Loucy (cell line): ENCODE data around the gene MRPS14.

Experiments used
- H2AFZ ChIP-seq: fragments of 200-600 bp; sonication (generic); 2 replicates; pipeline ENCODE4 v1.6.0; 2016; ENCODE audit warnings: antibody characterized with exemption, mild to moderate bottlenecking, low read length, moderate library complexity
- H3F3A ChIP-seq: fragments of 200-600 bp; 2 replicates; pipeline ENCODE4 v1.6.0; 2016; ENCODE audit warnings: antibody characterized with exemption, low read depth, mild to moderate bottlenecking
- H3K27me3 ChIP-seq: fragments of 200-600 bp; sonication (generic); 2 replicates; pipeline ENCODE4 v1.6.1; 2014; ENCODE audit warnings: low read length, mild to moderate bottlenecking; ENCODE audit not compliant: insufficient read depth, poor library complexity, severe bottlenecking
- H3K36me3 ChIP-seq: fragments of 200-600 bp; sonication (generic); 2 replicates; pipeline ENCODE4 v1.6.1; 2016; ENCODE audit warnings: low read length; ENCODE audit not compliant: insufficient read depth
- H3K4me1 ChIP-seq: fragments of 200-600 bp; sonication (generic); 2 replicates; pipeline ENCODE4 v1.5.1; 2014; ENCODE audit warnings: low read length, mild to moderate bottlenecking; ENCODE audit not compliant: insufficient read depth, poor library complexity, severe bottlenecking
- H3K4me2 ChIP-seq: fragments of 200-600 bp; sonication (generic); 2 replicates; pipeline ENCODE4 v1.6.0; 2014; ENCODE audit warnings: antibody characterized with exemption, low read length, low read depth, mild to moderate bottlenecking; ENCODE audit not compliant: poor library complexity, severe bottlenecking
- H3K4me3 ChIP-seq: fragments of 200-600 bp; sonication (generic); 2 replicates; pipeline ENCODE4 v1.5.1; 2014; ENCODE audit warnings: low read length, mild to moderate bottlenecking, mixed read lengths; ENCODE audit not compliant: poor library complexity, severe bottlenecking
- H3K79me2 ChIP-seq: fragments of 200-600 bp; sonication (generic); 2 replicates; pipeline ENCODE4 v1.6.1; 2014; ENCODE audit warnings: low read length; ENCODE audit not compliant: insufficient read depth
- H3K9ac ChIP-seq: fragments of 200-600 bp; sonication (generic); 2 replicates; pipeline ENCODE4 v1.6.0; 2014; ENCODE audit warnings: mild to moderate bottlenecking, low read depth, low read length, moderate library complexity; ENCODE audit not compliant: poor library complexity, severe bottlenecking
- H3K9me2 ChIP-seq: fragments of 200-600 bp; sonication (generic); replicated peaks from 2 replicates; pipeline ENCODE4 v1.6.1; 2016; ENCODE audit warnings: low read depth, low read length, mixed read lengths
- H3K9me3 ChIP-seq: fragments of 200-600 bp; sonication (generic); 2 replicates; pipeline ENCODE4 v1.6.1; 2014; ENCODE audit warnings: mild to moderate bottlenecking, antibody characterized with exemption, low read length, low read depth; ENCODE audit not compliant: insufficient read depth
- H4K20me1 ChIP-seq: fragments of 200-600 bp; sonication (generic); 2 replicates; pipeline ENCODE4 v1.6.0; 2014; ENCODE audit warnings: antibody characterized with exemption, low read length, mild to moderate bottlenecking; ENCODE audit not compliant: insufficient read depth, poor library complexity, severe bottlenecking
- CTCF ChIP-seq: fragments of 200-600 bp; sonication (generic); conservative IDR thresholded peaks from 2 replicates; pipeline ENCODE4 v1.5.1; 2014; ENCODE audit warnings: mild to moderate bottlenecking, antibody characterized with exemption, low read length
- EZH2phosphoT487 ChIP-seq: fragments of 200-600 bp; IDR thresholded peaks from 2 replicates; pipeline ENCODE4 v1.6.1; 2018; ENCODE audit warnings: antibody characterized with exemption, mild to moderate bottlenecking, moderate library complexity, borderline replicate concordance

The MRPS14 gene

GRCh38 chr1:175005085-175005783 is 18.0 kb downstream of the MRPS14 start:
- peaks cover 51% of the 10 kb centered on the region for H3K36me3 ChIP-seq
- no peaks in the 10 kb centered on the region for H3K9me3 ChIP-seq
- TF ChIP-seq CTCF: no peak
- TF ChIP-seq EZH2phosphoT487: no peak
- peaks cover 59% of the 10 kb centered on the region for H3K4me1 ChIP-seq
- H3K4me2 ChIP-seq: peak overlapping the region; percentile 91
- H4K20me1 ChIP-seq: peaks cover 81% of the 10 kb centered on the region
- H3K9ac ChIP-seq: peak overlapping the region; percentile 29
- peak overlapping the region; percentile 35 for H3K4me3 ChIP-seq
- no peaks in the 10 kb centered on the region for H3K27me3 ChIP-seq
- no peaks in the 10 kb centered on the region for H3F3A ChIP-seq
- H3K9me2 ChIP-seq: no peaks in the 10 kb centered on the region
- no peak overlapping the region for H2AFZ ChIP-seq
- H3K79me2 ChIP-seq: peaks cover 85% of the 10 kb centered on the region

- peak overlapping the region; percentile 91 for H3K4me2 ChIP-seq
These were observed 19.7 kb downstream of the MRPS14 start for GRCh38 chr1:175003521-175003920.

GRCh38 chr1:175002910-175003517 is 20.2 kb downstream of the MRPS14 start:
- Histone ChIP-seq H3K9ac (peak overlapping the region; percentile 100), H2AFZ (no peak overlapping the region), H3K36me3 (peaks cover 31% of the 10 kb centered on the region; the same call in 1 of the 2 replicates), H3K4me3 (peak overlapping the region; percentile 98), H3K9me2 (no peaks in the 10 kb centered on the region), H3K79me2 (peaks cover 82% of the 10 kb centered on the region), H3K4me1 (peaks cover 66% of the 10 kb centered on the region), H3K9me3 (no peaks in the 10 kb centered on the region), H3K27me3 (no peaks in the 10 kb centered on the region), H3F3A (peaks cover 6% of the 10 kb centered on the region; the same call in 1 of the 2 replicates), H3K4me2 (peak overlapping the region; percentile 91), H4K20me1 (peaks cover 78% of the 10 kb centered on the region)
- TF ChIP-seq EZH2phosphoT487 (no peak), CTCF (no peak)

More at GRCh38 chr1:175003521-175003920, 19.7 kb downstream of the MRPS14 start:
- H3K4me3 ChIP-seq: peak overlapping the region; percentile 98
- peak overlapping the region; percentile 100 for H3K9ac ChIP-seq
- peaks cover 6% of the 10 kb centered on the region; the same call in 1 of the 2 replicates for H3F3A ChIP-seq
- no peaks in the 10 kb centered on the region for H3K9me3 ChIP-seq
- peaks cover 81% of the 10 kb centered on the region for H4K20me1 ChIP-seq
- H3K79me2 ChIP-seq: peaks cover 87% of the 10 kb centered on the region
- H3K4me1 ChIP-seq: peaks cover 63% of the 10 kb centered on the region
- TF ChIP-seq CTCF (no peak), EZH2phosphoT487 (no peak)
- H2AFZ ChIP-seq: no peak overlapping the region
- no peaks in the 10 kb centered on the region for H3K27me3 ChIP-seq
- H3K36me3 ChIP-seq: peaks cover 36% of the 10 kb centered on the region
- no peaks in the 10 kb centered on the region for H3K9me2 ChIP-seq
